GM23338 (cell line): Measurements from ENCODE around the gene UCKL1. TPM values are rescaled to one million over a fixed set of nuclear protein-coding genes. Genes with fewer than 3 reads are reported as not detected.
"Not testable (repeated sequence)": the region's sequence is repeated elsewhere in the genome, so short reads cannot be mapped to it uniquely, and the experiment has no call there.

Source experiments
- ATAC-seq: fragments of 200-7000 bp; cut with Tn5 transposase; 3 replicates; pipeline ENCODE4 v1.9.1; 2020
- DNase-seq: peaks from one replicate; pipeline ENCODE4 v3.0.0-alpha.2; 2015; ENCODE audit warnings: low spot score
- H2AFZ ChIP-seq: fragments of 200-600 bp; sonication (generic); 2 replicates; pipeline ENCODE4 v1.8.0; 2016; ENCODE audit warnings: antibody characterized with exemption, mild to moderate bottlenecking, moderate library complexity
- H3F3A ChIP-seq: fragments of 200-600 bp; sonication (generic); replicated peaks from 2 replicates; pipeline ENCODE4 v1.8.0; 2017; ENCODE audit warnings: antibody characterized with exemption, mixed run types, low read depth
- H3K27ac ChIP-seq: fragments of 200-600 bp; sonication (generic); 2 replicates; pipeline ENCODE4 v1.6.1; 2016; ENCODE audit warnings: low read depth
- H3K27me3 ChIP-seq: fragments of 200-600 bp; sonication (generic); 2 replicates; pipeline ENCODE4 v1.8.0; 2016; ENCODE audit warnings: mild to moderate bottlenecking, mixed run types, moderate library complexity; ENCODE audit not compliant: insufficient read depth
- H3K36me3 ChIP-seq: fragments of 200-600 bp; sonication (generic); 2 replicates; pipeline ENCODE4 v1.8.0; 2016; ENCODE audit warnings: mild to moderate bottlenecking; ENCODE audit not compliant: insufficient read depth
- H3K4me1 ChIP-seq: fragments of 200-600 bp; sonication (generic); 2 replicates; pipeline ENCODE4 v1.8.0; 2016; ENCODE audit warnings: mild to moderate bottlenecking, moderate library complexity; ENCODE audit not compliant: insufficient read depth
- H3K4me2 ChIP-seq: fragments of 200-600 bp; sonication (generic); 2 replicates; pipeline ENCODE4 v1.7.1; 2017; ENCODE audit warnings: mixed run types
- H3K4me3 ChIP-seq: fragments of 200-600 bp; sonication (generic); 2 replicates; pipeline ENCODE4 v1.6.1; 2016; ENCODE audit warnings: mixed run types
- H3K79me2 ChIP-seq: fragments of 200-600 bp; sonication (generic); replicated peaks from 2 replicates; pipeline ENCODE4 v1.8.0; 2017; ENCODE audit warnings: mild to moderate bottlenecking; ENCODE audit not compliant: insufficient read depth
- H3K9me2 ChIP-seq: fragments of 200-600 bp; sonication (generic); 2 replicates; pipeline ENCODE4 v1.8.0; 2017; ENCODE audit not compliant: insufficient read depth
- H4K20me1 ChIP-seq: fragments of 200-600 bp; sonication (generic); replicated peaks from 2 replicates; pipeline ENCODE4 v1.8.0; 2017; ENCODE audit warnings: mild to moderate bottlenecking; ENCODE audit not compliant: insufficient read depth
- H3K27ac Mint-ChIP-seq: 2 replicates; pipeline ENCODE4 v1.8.0; 2020; ENCODE audit warnings: inconsistent platforms, mild to moderate bottlenecking, moderate library complexity, mixed read lengths
- H3K27me3 Mint-ChIP-seq: 3 replicates; pipeline ENCODE4 v1.8.0; 2022; ENCODE audit warnings: low read depth, mild to moderate bottlenecking, moderate library complexity, mixed read lengths, inconsistent platforms; ENCODE audit not compliant: insufficient read depth, poor library complexity
- H3K36me3 Mint-ChIP-seq: 3 replicates; pipeline ENCODE4 v1.8.0; 2021; ENCODE audit warnings: low read depth, mild to moderate bottlenecking, inconsistent platforms, moderate library complexity, mixed read lengths
- H3K4me1 Mint-ChIP-seq: 3 replicates; pipeline ENCODE4 v1.8.0; 2020; ENCODE audit warnings: mild to moderate bottlenecking, inconsistent platforms, mixed read lengths
- H3K4me3 Mint-ChIP-seq: 3 replicates; pipeline ENCODE4 v1.8.0; 2021; ENCODE audit warnings: moderate library complexity, mild to moderate bottlenecking, inconsistent platforms, mixed read lengths
- H3K9me3 Mint-ChIP-seq: 3 replicates; pipeline ENCODE4 v1.8.0; 2020; ENCODE audit warnings: moderate library complexity, mild to moderate bottlenecking, inconsistent platforms, mixed read lengths
- CREB1 ChIP-seq: fragments of 250-450 bp; sonication (Bioruptor Pico); IDR thresholded peaks from 2 replicates; pipeline ENCODE4 v1.5.0; 2020; ENCODE audit warnings: low read depth, mild to moderate bottlenecking, moderate library complexity
- CTCF ChIP-seq, 2 experiments: fragments of 200-600 bp in 1 of 2; sonication (generic) in 1 of 2; conservative IDR thresholded peaks; 2 replicates each; pipeline versions ENCODE4 v1.5.1 to v1.6.1; 2016 to 2017; ENCODE audit warnings: antibody characterized with exemption in 2 of 2, low read depth in 2 of 2, mild to moderate bottlenecking in 2 of 2, moderate library complexity in 1 of 2
- EZH2 ChIP-seq: fragments of 200-600 bp; sonication (generic); IDR thresholded peaks from one replicate; pipeline ENCODE4 v1.8.0; 2017; ENCODE audit warnings: antibody characterized with exemption, mild to moderate bottlenecking, low read depth; ENCODE audit not compliant: unreplicated experiment
- EZH2phosphoT487 ChIP-seq: fragments of 200-600 bp; sonication (generic); IDR thresholded peaks from one replicate; pipeline ENCODE4 v1.8.1; 2018; ENCODE audit warnings: antibody characterized with exemption; ENCODE audit not compliant: unreplicated experiment
- JUNB ChIP-seq: IDR thresholded peaks from one replicate; pipeline ENCODE4 v1.6.1; 2016; ENCODE audit warnings: antibody characterized with exemption; ENCODE audit not compliant: unreplicated experiment
- NANOG ChIP-seq: IDR thresholded peaks from 2 replicates; pipeline ENCODE4 v1.6.1; 2016; ENCODE audit warnings: antibody characterized with exemption, borderline replicate concordance
- POLR2AphosphoS5 ChIP-seq: IDR thresholded peaks from 2 replicates; pipeline ENCODE4 v1.6.1; 2016; ENCODE audit warnings: antibody characterized with exemption, low read depth
- STAT1 ChIP-seq: IDR thresholded peaks from one replicate; pipeline ENCODE4 v1.6.1; 2016; ENCODE audit warnings: antibody characterized with exemption; ENCODE audit not compliant: unreplicated experiment
- ZNF331 ChIP-seq: fragments of 250-450 bp; sonication (Bioruptor Pico); IDR thresholded peaks from 2 replicates; pipeline ENCODE4 v1.5.0; 2020; ENCODE audit warnings: low read depth, mild to moderate bottlenecking, moderate library complexity
- ZNF462 ChIP-seq: fragments of 250-450 bp; sonication (Bioruptor Pico); IDR thresholded peaks from 2 replicates; pipeline ENCODE4 v1.5.0; 2020; ENCODE audit warnings: mild to moderate bottlenecking, moderate library complexity
- polyA plus RNA-seq: library from polyadenylated mRNA; unstranded; fragments of >200 nt; fragmentation: Nextera tagmentation; extraction: Ambion mirVana; gene quantifications from 2 replicates; pipeline ENCODE4 v1.2.1, GENCODE V29; 2016
- total RNA-seq: library from RNA; depleted of rRNA; stranded (reverse); fragments of >200 nt; shearing (Covaris generic); gene quantifications from 2 replicates; pipeline ENCODE4 v1.2.3, GENCODE V29; 2014
- TF ChIP-seq, protein P1 (sequence below): IDR thresholded peaks from one replicate; pipeline ENCODE4 v1.6.1; 2018; ENCODE audit warnings: antibody characterized with exemption; ENCODE audit not compliant: unreplicated experiment

The UCKL1 gene
- total and polyA plus RNA-seq, 2 experiments from 2014 or later, result 56.8 to 82.5 TPM

DNA sequence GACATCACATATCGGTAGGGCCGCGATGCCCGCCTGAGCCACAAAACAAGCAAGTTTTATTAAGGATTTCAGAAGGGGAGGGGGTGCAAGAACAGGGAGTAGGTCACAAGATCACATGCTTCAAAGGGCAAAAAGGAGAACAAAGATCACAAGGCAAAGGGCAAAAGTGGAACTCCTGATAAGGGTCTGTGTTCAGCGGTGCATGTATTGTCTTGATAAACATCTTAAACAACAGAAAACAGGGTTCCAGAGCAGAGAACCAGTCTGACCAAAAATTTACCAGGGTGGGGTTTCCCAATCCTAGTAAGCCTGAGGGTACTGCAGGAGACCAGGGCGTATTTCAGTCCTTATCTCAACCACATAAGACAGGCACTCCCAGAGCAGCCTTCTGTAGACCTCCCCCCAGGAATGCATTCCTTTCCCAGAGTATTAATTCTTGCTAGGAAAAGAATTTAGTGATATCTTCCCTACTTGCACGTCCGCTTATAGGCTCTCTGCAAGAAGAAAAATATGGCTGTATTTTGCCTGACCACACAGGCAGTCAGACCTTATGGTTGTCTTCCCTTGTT, 39.8 kb downstream of the UCKL1 start:
- H3K27ac ChIP-seq, H3K4me3 Mint-ChIP-seq: not testable (repeated sequence)

GRCh38 chr20:63915471-63915870, 40.7 kb downstream of the UCKL1 start:
- H3K27me3 ChIP-seq, result no peaks in the 10 kb centered on the region
- H2AFZ ChIP-seq, result no peak overlapping the region
- H3K4me3 ChIP-seq, result no peak overlapping the region
- Mint-ChIP-seq H3K9me3 (peaks cover 3% of the 10 kb centered on the region; the same call in 2 of the 3 replicates), H3K27ac (no peak overlapping the region), H3K36me3 (peaks cover 26% of the 10 kb centered on the region), H3K4me3 (no peak overlapping the region), H3K27me3 (peaks cover 10% of the 10 kb centered on the region), H3K4me1 (peaks cover 11% of the 10 kb centered on the region)
- no peak overlapping the region for H3K4me2 ChIP-seq
- no peak overlapping the region for H3K27ac ChIP-seq
- no peaks in the 10 kb centered on the region for H3K4me1 ChIP-seq
- peaks cover 63% of the 10 kb centered on the region for H3K79me2 ChIP-seq
- ATAC-seq, result no peak
- H4K20me1 ChIP-seq, result peaks cover 11% of the 10 kb centered on the region
- no peaks in the 10 kb centered on the region for H3F3A ChIP-seq
- no peaks in the 10 kb centered on the region for H3K9me2 ChIP-seq
- no peak for DNase-seq
- H3K36me3 ChIP-seq, result no peaks in the 10 kb centered on the region
- TF ChIP-seq CREB1 (CRISPR knock-in tag) (no peak), ZNF331 (CRISPR knock-in tag) (no peak), STAT1 (no peak), NANOG (no peak), JUNB (no peak), CTCF (conservative IDR thresholded peaks at IDR 0.05; ENCODE audit: low read depth in 2 of 2) (no peak), EZH2 (no peak), ZNF462 (CRISPR knock-in tag) (no peak), EZH2phosphoT487 (no peak), POLR2AphosphoS5 (no peak)
- TF ChIP-seq, protein P1, sequence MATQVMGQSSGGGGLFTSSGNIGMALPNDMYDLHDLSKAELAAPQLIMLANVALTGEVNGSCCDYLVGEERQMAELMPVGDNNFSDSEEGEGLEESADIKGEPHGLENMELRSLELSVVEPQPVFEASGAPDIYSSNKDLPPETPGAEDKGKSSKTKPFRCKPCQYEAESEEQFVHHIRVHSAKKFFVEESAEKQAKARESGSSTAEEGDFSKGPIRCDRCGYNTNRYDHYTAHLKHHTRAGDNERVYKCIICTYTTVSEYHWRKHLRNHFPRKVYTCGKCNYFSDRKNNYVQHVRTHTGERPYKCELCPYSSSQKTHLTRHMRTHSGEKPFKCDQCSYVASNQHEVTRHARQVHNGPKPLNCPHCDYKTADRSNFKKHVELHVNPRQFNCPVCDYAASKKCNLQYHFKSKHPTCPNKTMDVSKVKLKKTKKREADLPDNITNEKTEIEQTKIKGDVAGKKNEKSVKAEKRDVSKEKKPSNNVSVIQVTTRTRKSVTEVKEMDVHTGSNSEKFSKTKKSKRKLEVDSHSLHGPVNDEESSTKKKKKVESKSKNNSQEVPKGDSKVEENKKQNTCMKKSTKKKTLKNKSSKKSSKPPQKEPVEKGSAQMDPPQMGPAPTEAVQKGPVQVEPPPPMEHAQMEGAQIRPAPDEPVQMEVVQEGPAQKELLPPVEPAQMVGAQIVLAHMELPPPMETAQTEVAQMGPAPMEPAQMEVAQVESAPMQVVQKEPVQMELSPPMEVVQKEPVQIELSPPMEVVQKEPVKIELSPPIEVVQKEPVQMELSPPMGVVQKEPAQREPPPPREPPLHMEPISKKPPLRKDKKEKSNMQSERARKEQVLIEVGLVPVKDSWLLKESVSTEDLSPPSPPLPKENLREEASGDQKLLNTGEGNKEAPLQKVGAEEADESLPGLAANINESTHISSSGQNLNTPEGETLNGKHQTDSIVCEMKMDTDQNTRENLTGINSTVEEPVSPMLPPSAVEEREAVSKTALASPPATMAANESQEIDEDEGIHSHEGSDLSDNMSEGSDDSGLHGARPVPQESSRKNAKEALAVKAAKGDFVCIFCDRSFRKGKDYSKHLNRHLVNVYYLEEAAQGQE, result no peak

More for the DNA sequence above, 39.8 kb downstream of the UCKL1 start:
- ATAC-seq, H3K27me3 ChIP-seq, H3K9me3 Mint-ChIP-seq, H3K4me1 ChIP-seq, H3K4me3 ChIP-seq, H3K36me3 ChIP-seq, H3K9me2 ChIP-seq, H3F3A ChIP-seq, H3K4me2 ChIP-seq, H3K27me3 Mint-ChIP-seq, H3K27ac Mint-ChIP-seq, H2AFZ ChIP-seq, H3K4me1 Mint-ChIP-seq, DNase-seq: not testable (repeated sequence)
- H3K79me2 ChIP-seq, result peaks cover 56% of the 10 kb centered on the region
- H4K20me1 ChIP-seq, result peaks cover 11% of the 10 kb centered on the region
- peaks cover 26% of the 10 kb centered on the region for H3K36me3 Mint-ChIP-seq
